Trophoblast cell (in vitro differentiated cells and primary cell): ENCODE data around the gene GDPD2. TPM values are rescaled to one million over a fixed set of nuclear protein-coding genes. Genes with fewer than 3 reads are reported as not detected.
"Not testable (repeated sequence)": the region's sequence is repeated elsewhere in the genome, so short reads cannot be mapped to it uniquely, and the experiment has no call there.

Experiments
- DNase-seq, 2 donors: peaks; one replicate each; pipeline ENCODE4 v3.0.0-alpha.2; 2016
- H2AFZ ChIP-seq: 2 replicates; pipeline ENCODE4 v1.6.1; 2013; ENCODE audit warnings: low read length, moderate library complexity, mild to moderate bottlenecking; ENCODE audit not compliant: insufficient read depth, poor library complexity
- H2AK5ac ChIP-seq: 2 replicates; pipeline ENCODE4 v1.6.1; 2013; ENCODE audit warnings: mild to moderate bottlenecking, low read length
- H2BK120ac ChIP-seq: 2 replicates; pipeline ENCODE4 v1.6.1; 2013; ENCODE audit warnings: low read length, mild to moderate bottlenecking, moderate library complexity; ENCODE audit not compliant: insufficient read depth, poor library complexity
- H2BK12ac ChIP-seq: 2 replicates; pipeline ENCODE4 v1.6.1; 2013; ENCODE audit warnings: mild to moderate bottlenecking, low read length, moderate library complexity
- H2BK5ac ChIP-seq: 2 replicates; pipeline ENCODE4 v1.6.1; 2013; ENCODE audit warnings: low read length, low read depth, moderate library complexity, mild to moderate bottlenecking; ENCODE audit not compliant: poor library complexity
- H3K14ac ChIP-seq: 2 replicates; pipeline ENCODE4 v1.6.1; 2013; ENCODE audit warnings: mild to moderate bottlenecking, low read length
- H3K18ac ChIP-seq: 2 replicates; pipeline ENCODE4 v1.6.1; 2013; ENCODE audit warnings: mild to moderate bottlenecking, low read length
- H3K23ac ChIP-seq: 2 replicates; pipeline ENCODE4 v1.6.1; 2013; ENCODE audit warnings: low read length
- H3K27ac ChIP-seq: 2 replicates; pipeline ENCODE4 v1.5.1; 2013; ENCODE audit warnings: low read depth, mild to moderate bottlenecking, inconsistent platforms, low read length, moderate library complexity
- H3K27me3 ChIP-seq: 2 replicates; pipeline ENCODE4 v1.6.1; 2013; ENCODE audit warnings: inconsistent platforms, mild to moderate bottlenecking, low read length, moderate library complexity; ENCODE audit not compliant: insufficient read depth
- H3K36me3 ChIP-seq, 2 experiments: 1 replicate in 1 of 2; 2 replicates in 1 of 2; pipeline ENCODE4 v1.6.1; 2013; ENCODE audit warnings: low read length in 2 of 2, mild to moderate bottlenecking in 2 of 2, moderate library complexity in 1 of 2; ENCODE audit not compliant: insufficient read depth in 2 of 2, control insufficient read depth in 1 of 2
- H3K4ac ChIP-seq: 2 replicates; pipeline ENCODE4 v1.6.1; 2013; ENCODE audit warnings: low read depth, mild to moderate bottlenecking, low read length, moderate library complexity
- H3K4me1 ChIP-seq, 2 experiments: 1 replicate in 1 of 2; 2 replicates in 1 of 2; pipeline ENCODE4 v1.6.1; 2013; ENCODE audit warnings: low read length in 2 of 2, mild to moderate bottlenecking in 2 of 2, moderate library complexity in 1 of 2; ENCODE audit not compliant: insufficient read depth in 2 of 2, control insufficient read depth in 1 of 2
- H3K4me2 ChIP-seq: 2 replicates; pipeline ENCODE4 v1.6.1; 2013; ENCODE audit warnings: inconsistent platforms, mild to moderate bottlenecking, low read length, moderate library complexity
- H3K4me3 ChIP-seq: 2 replicates; pipeline ENCODE4 v1.5.1; 2013; ENCODE audit warnings: mild to moderate bottlenecking, low read depth, low read length, inconsistent platforms
- H3K79me1 ChIP-seq: one replicate; pipeline ENCODE4 v1.6.1; 2013; ENCODE audit warnings: low read length
- H3K79me2 ChIP-seq: 2 replicates; pipeline ENCODE4 v1.6.1; 2013; ENCODE audit warnings: low read length, mild to moderate bottlenecking; ENCODE audit not compliant: control insufficient read depth, insufficient read depth, poor library complexity
- H3K9ac ChIP-seq: 2 replicates; pipeline ENCODE4 v1.6.1; 2013; ENCODE audit warnings: mild to moderate bottlenecking, low read length
- H3K9me3 ChIP-seq: 2 replicates; pipeline ENCODE4 v1.6.1; 2013; ENCODE audit warnings: low read depth, mild to moderate bottlenecking, control low read depth, inconsistent platforms, low read length; ENCODE audit not compliant: insufficient read depth
- H4K12ac ChIP-seq: 2 replicates; pipeline ENCODE4 v1.6.1; 2013; ENCODE audit warnings: low read depth, mild to moderate bottlenecking, low read length, moderate library complexity
- H4K8ac ChIP-seq: 2 replicates; pipeline ENCODE4 v1.6.1; 2013; ENCODE audit warnings: low read depth, mild to moderate bottlenecking, low read length, moderate library complexity
- H4K91ac ChIP-seq: one replicate; pipeline ENCODE4 v1.6.1; 2013; ENCODE audit warnings: low read depth, mild to moderate bottlenecking, low read length, moderate library complexity
- WGBS: extraction: QIAGEN DNeasy Blood & Tissue Kit; methylation state at CpG from one replicate; pipeline ENCODE4 v1.1.7; 2013; ENCODE audit warnings: missing lambda C conversion rate; ENCODE audit not compliant: insufficient read length, insufficient coverage; ENCODE audit errors: extremely low coverage; 5-methylcytosine and 5-hydroxymethylcytosine counted together
- polyA plus RNA-seq: library from polyadenylated mRNA; stranded (reverse); fragments of 200-250 nt; gene quantifications from 2 replicates; pipeline ENCODE4 v1.2.3, GENCODE V29; 2013

The GDPD2 gene
- polyA plus RNA-seq: 0.47 and 0.57 TPM in 2 replicates

GRCh38 chrX:70422851-70423341 lies at the start of gene GDPD2:
Gene GDPD2, plus strand, starts transcription at chrX:70423314. Its CDS starts 1,671 bp downstream, at chrX:70424985.
- Histone ChIP-seq H3K36me3 (peaks cover 7 to 8% of the 10 kb centered on the region in 2 experiments), H2AFZ (no peak within 1 kb of the TSS), H3K4me3 (no peak within 1 kb of the TSS), H2BK12ac (peak within 1 kb of the TSS; percentile 22), H3K14ac (no peak within 1 kb of the TSS), H3K4me1 (peaks cover 5 to 15% of the 10 kb centered on the region in 2 experiments), H4K12ac (no peak within 1 kb of the TSS), H3K4me2 (no peak within 1 kb of the TSS), H4K91ac (peak within 1 kb of the TSS; percentile 14), H2AK5ac (no peak within 1 kb of the TSS), H3K9ac (no peak within 1 kb of the TSS), H3K27ac (no peak within 1 kb of the TSS), H3K23ac (no peak within 1 kb of the TSS), H4K8ac (peak within 1 kb of the TSS; percentile 54), H2BK5ac (no peak within 1 kb of the TSS), H3K79me1 (peaks cover 4% of the 10 kb centered on the region), H3K9me3 (no peaks in the 10 kb centered on the region), H3K18ac (no peak within 1 kb of the TSS), H3K79me2 (peaks cover 1% of the 10 kb centered on the region), H3K4ac (no peak within 1 kb of the TSS), H3K27me3 (no peaks in the 10 kb centered on the region), H2BK120ac (no peak within 1 kb of the TSS)
- no peak for DNase-seq
- WGBS: no CpG with 5 or more reads among the region's 11 CpGs

- Histone ChIP-seq H4K8ac (no peak overlapping the region), H3K4me2 (no peak overlapping the region), H4K12ac (no peak overlapping the region), H2BK5ac (no peak overlapping the region), H3K79me1 (no peaks in the 10 kb centered on the region), H3K4me1 (no peaks in the 10 kb centered on the region), H3K9me3 (no peaks in the 10 kb centered on the region), H3K9ac (no peak overlapping the region), H3K27ac (no peak overlapping the region), H3K36me3 (peaks cover 0 to 3% of the 10 kb centered on the region in 2 experiments), H3K23ac (no peak overlapping the region), H2AK5ac (no peak overlapping the region), H2AFZ (no peak overlapping the region), H2BK12ac (no peak overlapping the region), H3K14ac (no peak overlapping the region), H3K27me3 (no peaks in the 10 kb centered on the region), H3K18ac (no peak overlapping the region), H3K79me2 (no peaks in the 10 kb centered on the region), H4K91ac (no peak overlapping the region), H3K4ac (no peak overlapping the region), H2BK120ac (no peak overlapping the region), H3K4me3 (no peak overlapping the region)
- no CpG with 5 or more reads among the region's 2 CpGs for WGBS
- DNase-seq: no peak
These were observed 36.9 kb upstream of the GDPD2 start for GRCh38 chrX:70386235-70386634.

GRCh38 chrX:70398899-70399298 lies 24.2 kb upstream of the GDPD2 start:
- Histone ChIP-seq H3K9me3 (no peaks in the 10 kb centered on the region), H3K4me2 (no peak overlapping the region), H3K14ac (no peak overlapping the region), H3K18ac (no peak overlapping the region), H3K4me1 (no peaks in the 10 kb centered on the region), H4K8ac (no peak overlapping the region), H3K27me3 (no peaks in the 10 kb centered on the region), H4K91ac (no peak overlapping the region), H2AFZ (no peak overlapping the region), H3K23ac (no peak overlapping the region), H3K4me3 (no peak overlapping the region), H2BK12ac (no peak overlapping the region), H3K36me3 (peaks cover 2% of the 10 kb centered on the region in 2 experiments), H3K79me1 (no peaks in the 10 kb centered on the region), H3K4ac (no peak overlapping the region), H3K79me2 (no peaks in the 10 kb centered on the region), H2BK5ac (no peak overlapping the region), H2BK120ac (no peak overlapping the region), H4K12ac (no peak overlapping the region), H3K27ac (no peak overlapping the region), H2AK5ac (no peak overlapping the region), H3K9ac (no peak overlapping the region)
- no CpG with 5 or more reads among the region's 4 CpGs for WGBS
- no peak for DNase-seq

- H3K4me2 ChIP-seq, H3K9ac ChIP-seq, H3K27ac ChIP-seq, H3K79me2 ChIP-seq, H3K27me3 ChIP-seq, H3K14ac ChIP-seq, H3K79me1 ChIP-seq, H4K12ac ChIP-seq, H4K8ac ChIP-seq, H3K23ac ChIP-seq, H2BK12ac ChIP-seq, H3K18ac ChIP-seq, H2AFZ ChIP-seq, DNase-seq, H2BK5ac ChIP-seq, H3K4me1 ChIP-seq, H3K4ac ChIP-seq, H3K36me3 ChIP-seq, H4K91ac ChIP-seq, H3K9me3 ChIP-seq, H3K4me3 ChIP-seq, H2AK5ac ChIP-seq, H2BK120ac ChIP-seq: not testable (repeated sequence)
- WGBS: no CpG with 5 or more reads among the region's 3 CpGs
These were observed 22.9 kb upstream of the GDPD2 start for GRCh38 chrX:70400181-70400580.
